Endothelial cell of umbilical vein (primary cell): ENCODE measurements around the gene PTPRE. TPM values are rescaled to one million over a fixed set of nuclear protein-coding genes. Genes with fewer than 3 reads are reported as not detected.

ENCODE experiments used
- BruUV-seq: library from RNA; stranded (reverse); fragments of 400-500 nt; replicated peaks from 2 replicates; lab custom pipeline; 2021; lab: Mats Ljungman, UMichigan
- CTCF ChIA-PET: fragments of 300-600, 350-600 bp; sonication (Branson Sonifier 250); formaldehyde crosslinking; loops from one replicate; lab custom pipeline; 2021; ENCODE audit warnings: antibody characterized with exemption, inconsistent platforms; lab: Charles Lee
- POLR2A ChIA-PET: fragments of 300-600, 350-600 bp; sonication (Branson Sonifier 250); formaldehyde crosslinking; loops from one replicate; lab custom pipeline; 2021; ENCODE audit warnings: antibody characterized with exemption, inconsistent platforms; lab: Charles Lee
- DNase-seq: peaks from one replicate; pipeline ENCODE4 v3.0.0-alpha.2; 2011; ENCODE audit warnings: low read depth, low spot score
- FAIRE-seq: peaks from 2 replicates; lab custom pipeline; 2011; peaks lifted over from hg19 to GRCh38; lab: Jason Lieb, UNC
- H2AFZ ChIP-seq: 2 replicates; pipeline ENCODE4 v1.6.0; 2012; ENCODE audit warnings: low read depth, low read length, control low read depth, inconsistent platforms
- H3K27ac ChIP-seq: 2 replicates; pipeline ENCODE4 v1.5.1; 2011; ENCODE audit warnings: low read depth, mild to moderate bottlenecking, control low read depth, low read length, moderate library complexity; ENCODE audit not compliant: insufficient read depth
- H3K27me3 ChIP-seq, 2 experiments: 2 replicates each; pipeline versions ENCODE4 v1.6.0 to v1.6.1; 2011; ENCODE audit warnings: low read length in 2 of 2, mixed read lengths in 1 of 2; ENCODE audit not compliant: control insufficient read depth in 2 of 2, insufficient read depth in 2 of 2
- H3K36me3 ChIP-seq, 2 experiments: 2 replicates in 1 of 2; 3 replicates in 1 of 2; pipeline ENCODE4 v1.5.1; 2011; ENCODE audit warnings: low read length in 2 of 2, mild to moderate bottlenecking in 1 of 2, moderate library complexity in 1 of 2; ENCODE audit not compliant: control insufficient read depth in 2 of 2, insufficient read depth in 2 of 2; ENCODE audit errors: extremely low read depth in 1 of 2
- H3K4me1 ChIP-seq: 3 replicates; pipeline ENCODE4 v1.5.1; 2011; ENCODE audit warnings: mild to moderate bottlenecking, low read length; ENCODE audit not compliant: control insufficient read depth, insufficient read depth; ENCODE audit errors: extremely low read depth
- H3K4me2 ChIP-seq: 2 replicates; pipeline ENCODE4 v1.6.1; 2011; ENCODE audit warnings: low read length, control low read depth, mixed read lengths; ENCODE audit not compliant: insufficient read depth
- H3K4me3 ChIP-seq, 3 experiments: fragments of 200-600 bp in 1 of 3; sonication (generic), shearing (Covaris generic) in 1 of 3; replicated peaks in 1 of 3; 2 replicates each; pipeline ENCODE4 v1.5.1; 2011 to 2016; ENCODE audit warnings: control low read depth in 3 of 3, low read length in 3 of 3, mild to moderate bottlenecking in 2 of 3, inconsistent platforms in 1 of 3, low read depth in 1 of 3, moderate library complexity in 1 of 3; ENCODE audit not compliant: insufficient read depth in 1 of 3
- H3K79me2 ChIP-seq: 2 replicates; pipeline ENCODE4 v1.6.0; 2012; ENCODE audit warnings: low read length, inconsistent platforms; ENCODE audit not compliant: control insufficient read depth, insufficient read depth
- H3K9ac ChIP-seq: replicated peaks from 2 replicates; pipeline ENCODE3; 2011; ENCODE audit warnings: low read length, control low read depth; ENCODE audit not compliant: insufficient read depth; ENCODE audit errors: extremely low read depth
- H3K9me1 ChIP-seq: replicated peaks from 3 replicates; pipeline ENCODE4 v1.6.0; 2011; ENCODE audit warnings: mild to moderate bottlenecking, low read length; ENCODE audit not compliant: control insufficient read depth, insufficient read depth; ENCODE audit errors: extremely low read depth
- H3K9me3 ChIP-seq: replicated peaks from 2 replicates; pipeline ENCODE4 v1.5.1; 2012; ENCODE audit warnings: low read length, inconsistent platforms; ENCODE audit not compliant: control insufficient read depth, insufficient read depth
- H4K20me1 ChIP-seq: replicated peaks from 2 replicates; pipeline ENCODE3; 2011; ENCODE audit warnings: mild to moderate bottlenecking, low read length; ENCODE audit not compliant: control insufficient read depth, insufficient read depth; ENCODE audit errors: extremely low read depth
- EZH2 ChIP-seq: IDR thresholded peaks from 2 replicates; pipeline ENCODE4 v1.6.1; 2012; ENCODE audit warnings: borderline replicate concordance, low read depth, mild to moderate bottlenecking, moderate library complexity, low read length, inconsistent platforms; ENCODE audit not compliant: severe bottlenecking
- FOS ChIP-seq: IDR thresholded peaks from 2 replicates; pipeline ENCODE4 v1.6.1; 2011; ENCODE audit warnings: mild to moderate bottlenecking, low read length, moderate library complexity, borderline replicate concordance; ENCODE audit not compliant: insufficient read depth
- GATA2 ChIP-seq: IDR thresholded peaks from 2 replicates; pipeline ENCODE4 v1.7.0; 2011; ENCODE audit warnings: low read depth, mild to moderate bottlenecking, moderate library complexity, mixed read lengths, low read length; ENCODE audit not compliant: insufficient read length, insufficient read depth
- JUN ChIP-seq: IDR thresholded peaks from 2 replicates; pipeline ENCODE4 v1.6.1; 2011; ENCODE audit warnings: borderline replicate concordance, low read depth; ENCODE audit not compliant: insufficient read length, insufficient read depth
- MYC ChIP-seq: IDR thresholded peaks from one replicate; pipeline ENCODE4 v1.6.1; 2011; ENCODE audit warnings: mild to moderate bottlenecking, low read depth, low read length
- POLR2A ChIP-seq: IDR thresholded peaks from 2 replicates; pipeline ENCODE4 v1.6.1; 2012; ENCODE audit warnings: low read depth, mild to moderate bottlenecking, control low read depth, low read length
- POLR2AphosphoS5 ChIP-seq: IDR thresholded peaks from 2 replicates; pipeline ENCODE4 v1.6.1; 2012; ENCODE audit warnings: low read depth, mild to moderate bottlenecking, control low read depth, low read length, moderate library complexity; ENCODE audit not compliant: insufficient read depth
- dilution Hi-C: fragments of 300-500 bp; cut with MboI; formaldehyde crosslinking; loops from one replicate; pipeline ENCODE4 v1.15.0; 2019; ENCODE audit warnings: low sequenced_read_pairs; ENCODE audit not compliant: extremely low pct_ligation_motif_present
- intact Hi-C: fragments of 100-400 bp; cut with micrococcal nuclease; formaldehyde crosslinking; loops from one replicate; pipeline ENCODE4 v1.10.0; 2022
- polyA plus RNA-seq, 4 experiments: library from polyadenylated mRNA; depleted of rRNA in 3 of 4; stranded (reverse) in 3 of 4; unstranded in 1 of 4; fragments of >200 nt; gene quantifications; 2 replicates each; pipeline versions ENCODE4 v1.2.1 to v1.2.3, GENCODE V29; 2011 to 2012; ENCODE audit warnings: missing spikeins in 1 of 4
- total RNA-seq: library from RNA; stranded (reverse); gene quantifications from 2 replicates; pipeline ENCODE4 v1.2.3, GENCODE V29; 2021
- TF ChIP-seq, protein P1 (sequence below): IDR thresholded peaks from 2 replicates; pipeline ENCODE4 v1.6.1; 2011; ENCODE audit not compliant: insufficient read depth, insufficient read length
- TF ChIP-seq, protein P2 (sequence below), 2 donors: IDR thresholded peaks; 1 replicate in 1 of 2; 2 replicates in 1 of 2; pipeline ENCODE4 v1.5.1; 2011; ENCODE audit warnings: low read length in 2 of 2, mild to moderate bottlenecking in 2 of 2, moderate library complexity in 2 of 2, control low read depth in 1 of 2, inconsistent platforms in 1 of 2, low read depth in 1 of 2; ENCODE audit not compliant: insufficient read depth in 1 of 2; ENCODE audit errors: extremely low read depth in 1 of 2

Gene PTPRE
- total and polyA plus RNA-seq, 2 donors (not counting 3 experiments of a cell fraction or from before 2014, with no cell fraction given), result 37.3 to 116 TPM

DNA sequence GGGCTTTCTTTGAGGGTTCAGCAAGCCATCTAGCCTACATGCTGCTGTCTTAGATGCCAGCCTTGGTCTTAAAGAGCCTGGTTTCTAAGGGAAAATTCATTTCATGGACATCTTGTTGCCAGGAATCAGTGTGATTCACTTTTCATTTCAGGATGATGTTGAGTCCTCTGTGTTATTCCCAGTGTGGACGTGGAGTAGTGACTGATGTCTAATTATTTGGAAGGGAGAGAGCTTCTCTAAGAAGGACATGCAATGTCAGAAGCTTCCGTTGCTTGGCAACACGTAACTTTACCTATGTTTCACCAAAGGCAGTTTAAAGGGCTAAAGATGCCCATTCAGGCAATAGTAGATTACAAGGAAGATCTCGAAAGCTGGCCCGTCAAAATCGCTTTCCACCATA lies 89.0 kb downstream of the PTPRE start:
- DNase-seq (no peak), FAIRE-seq (no peak)
- ChIA-PET CTCF (interaction anchor here (0.9 to 1.1 kb wide), 2 partner anchors 15 to 89 kb away, joined by 4 read pairs; partner anchors contain the start of gene PTPRE), POLR2A (no interaction called here)
- Histone ChIP-seq H3K4me2 (no peak overlapping the region), H3K79me2 (peaks cover 95% of the 10 kb centered on the region), H4K20me1 (no peaks in the 10 kb centered on the region), H2AFZ (no peak overlapping the region), H3K9ac (no peak overlapping the region), H3K27ac (no peak overlapping the region), H3K4me3 (no peak overlapping the region), H3K4me1 (peaks cover 49% of the 10 kb centered on the region), H3K27me3 (no peaks in the 10 kb centered on the region), H3K9me1 (no peaks in the 10 kb centered on the region), H3K36me3 (peaks cover 0 to 19% of the 10 kb centered on the region in 2 experiments), H3K9me3 (no peaks in the 10 kb centered on the region)
- intact Hi-C loops (no loop called here), dilution Hi-C loops (no loop called here)
- BruUV-seq, result no TSS peak
- TF ChIP-seq POLR2AphosphoS5 (no peak), FOS (no peak), GATA2 (no peak)

DNA sequence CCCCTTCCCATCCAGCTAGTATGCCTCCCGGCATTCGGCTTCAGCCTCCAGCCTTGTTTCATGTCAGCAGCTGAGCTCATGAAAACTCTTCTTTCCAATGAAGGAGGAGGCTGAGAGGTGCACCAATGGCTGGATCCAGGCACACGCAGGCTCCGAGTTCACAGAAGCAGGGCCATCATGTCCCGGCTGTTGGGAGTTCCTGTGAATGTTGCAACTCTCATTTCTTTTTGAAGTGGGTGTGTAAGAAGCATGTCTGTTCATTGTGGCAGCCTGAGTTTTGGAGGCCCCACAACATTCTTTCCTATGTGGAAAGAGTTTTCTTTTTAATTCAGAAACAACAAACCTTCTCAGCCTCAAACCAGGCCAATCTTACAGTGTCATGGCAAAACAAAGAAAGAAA lies 89.7 kb downstream of the PTPRE start:
- Histone ChIP-seq H3K9me3 (no peaks in the 10 kb centered on the region), H3K27me3 (no peaks in the 10 kb centered on the region), H3K9ac (no peak overlapping the region), H3K27ac (no peak overlapping the region), H4K20me1 (no peaks in the 10 kb centered on the region), H3K4me1 (peaks cover 46% of the 10 kb centered on the region), H3K79me2 (peaks cover 100% of the 10 kb centered on the region), H3K4me2 (no peak overlapping the region), H3K4me3 (no peak overlapping the region), H3K9me1 (no peaks in the 10 kb centered on the region), H2AFZ (no peak overlapping the region), H3K36me3 (peaks cover 0 to 19% of the 10 kb centered on the region in 2 experiments)
- CTCF ChIA-PET, result interaction anchor here (0.9 to 1.7 kb wide), 3 partner anchors 12 to 90 kb away, joined by 4 read pairs; partner anchors contain the start of gene PTPRE
- intact Hi-C loops (no loop called here), dilution Hi-C loops (no loop called here)
- DNase-seq (no peak), FAIRE-seq (no peak)
- no TSS peak for BruUV-seq
- TF ChIP-seq, protein P1, sequence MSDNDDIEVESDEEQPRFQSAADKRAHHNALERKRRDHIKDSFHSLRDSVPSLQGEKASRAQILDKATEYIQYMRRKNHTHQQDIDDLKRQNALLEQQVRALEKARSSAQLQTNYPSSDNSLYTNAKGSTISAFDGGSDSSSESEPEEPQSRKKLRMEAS, result no peak
- TF ChIP-seq JUN (no peak), EZH2 (no peak), POLR2AphosphoS5 (no peak), MYC (no peak), FOS (no peak), GATA2 (no peak), POLR2A (no peak)
- TF ChIP-seq, protein P2, sequence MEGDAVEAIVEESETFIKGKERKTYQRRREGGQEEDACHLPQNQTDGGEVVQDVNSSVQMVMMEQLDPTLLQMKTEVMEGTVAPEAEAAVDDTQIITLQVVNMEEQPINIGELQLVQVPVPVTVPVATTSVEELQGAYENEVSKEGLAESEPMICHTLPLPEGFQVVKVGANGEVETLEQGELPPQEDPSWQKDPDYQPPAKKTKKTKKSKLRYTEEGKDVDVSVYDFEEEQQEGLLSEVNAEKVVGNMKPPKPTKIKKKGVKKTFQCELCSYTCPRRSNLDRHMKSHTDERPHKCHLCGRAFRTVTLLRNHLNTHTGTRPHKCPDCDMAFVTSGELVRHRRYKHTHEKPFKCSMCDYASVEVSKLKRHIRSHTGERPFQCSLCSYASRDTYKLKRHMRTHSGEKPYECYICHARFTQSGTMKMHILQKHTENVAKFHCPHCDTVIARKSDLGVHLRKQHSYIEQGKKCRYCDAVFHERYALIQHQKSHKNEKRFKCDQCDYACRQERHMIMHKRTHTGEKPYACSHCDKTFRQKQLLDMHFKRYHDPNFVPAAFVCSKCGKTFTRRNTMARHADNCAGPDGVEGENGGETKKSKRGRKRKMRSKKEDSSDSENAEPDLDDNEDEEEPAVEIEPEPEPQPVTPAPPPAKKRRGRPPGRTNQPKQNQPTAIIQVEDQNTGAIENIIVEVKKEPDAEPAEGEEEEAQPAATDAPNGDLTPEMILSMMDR (IDR thresholded peaks at IDR 0.05; ENCODE audit: extremely low read depth in 1 of 2, insufficient read depth in 1 of 2, low read depth in 1 of 2, low read length in 2 of 2), result no peak
- POLR2A ChIA-PET, result no interaction called here
